ENCODE results near the gene FOXN3.
"Not testable (repeated sequence)": the region's sequence is repeated elsewhere in the genome, so short reads cannot be mapped to it uniquely, and the experiment has no call there.

Gene FOXN3

DNA sequence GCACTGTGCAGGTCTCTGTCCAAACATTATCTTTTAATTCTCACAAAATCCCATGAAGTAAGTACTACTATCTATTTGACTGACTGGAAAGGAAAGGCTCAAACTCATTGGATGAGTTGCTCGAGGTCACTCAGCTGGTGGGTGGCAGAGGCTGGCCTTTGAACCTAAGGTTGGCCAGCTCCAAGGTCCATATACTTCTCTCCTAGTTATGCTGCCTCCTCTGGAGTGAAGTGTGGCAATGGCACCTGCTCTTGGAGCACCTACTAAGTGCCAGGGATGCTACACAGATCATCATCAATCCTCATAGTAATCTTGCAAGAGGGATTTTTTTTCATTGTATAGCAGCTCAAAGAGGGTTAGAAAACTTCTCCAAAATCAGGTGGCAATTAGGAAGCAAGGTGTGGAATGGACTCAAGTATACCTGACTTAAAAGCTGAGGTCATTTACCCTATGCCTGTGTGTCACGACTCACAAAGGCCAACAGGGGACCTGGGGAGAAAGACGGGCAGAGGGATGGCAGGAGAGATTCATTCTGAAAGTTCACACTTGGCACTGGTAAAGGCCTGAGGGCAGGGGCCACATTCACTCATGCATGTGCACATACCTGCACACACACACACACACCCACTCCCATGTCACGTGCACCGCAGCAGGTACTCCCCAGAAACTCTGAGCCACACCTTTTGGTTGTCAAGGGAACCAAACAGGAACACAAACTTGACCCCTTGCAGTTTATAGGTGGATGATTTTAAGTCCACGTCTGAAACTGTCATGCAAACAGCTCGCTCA is 146.4 kb downstream of the FOXN3 start:
- DNase-seq, result no peak

DNA sequence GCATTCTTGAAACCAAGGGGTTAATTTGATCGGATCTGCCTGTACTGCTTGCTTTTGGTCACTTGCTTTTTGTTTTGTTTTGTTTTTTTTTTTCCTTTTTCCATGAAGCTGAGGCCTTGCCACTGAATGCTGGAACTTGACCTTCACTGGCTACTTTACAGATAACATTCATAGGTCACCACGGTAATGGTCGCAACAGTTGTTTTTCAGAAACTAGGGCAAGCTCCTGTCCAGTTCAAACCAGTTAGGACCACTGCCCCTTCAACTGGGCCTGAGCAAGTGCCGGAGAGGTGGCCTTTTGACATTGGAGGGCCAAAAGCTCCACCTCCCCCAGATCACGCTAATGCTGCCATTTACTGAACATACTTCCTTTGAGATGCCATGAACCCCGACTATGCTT is 147.6 kb downstream of the FOXN3 start:
- DNase-seq, result no peak

DNA sequence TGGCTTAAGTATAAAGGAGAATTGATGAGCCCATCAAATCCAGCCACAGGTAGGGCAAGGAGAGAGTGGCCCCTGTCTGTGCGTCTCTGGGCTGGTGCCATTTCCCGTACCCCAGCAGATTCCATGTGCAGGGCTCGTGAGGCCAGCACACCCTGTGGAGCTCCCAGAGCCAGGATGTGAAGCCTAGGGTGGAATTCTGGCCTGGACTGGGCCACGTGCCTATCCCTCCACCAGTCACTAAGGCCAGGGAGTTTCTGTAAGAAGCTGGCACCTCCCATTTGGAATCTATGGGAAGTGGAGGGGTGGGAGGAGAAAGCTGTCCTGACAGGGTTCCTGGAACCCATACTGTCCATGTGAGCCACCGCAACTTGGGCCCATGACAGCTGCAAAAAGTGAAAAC is 148.5 kb downstream of the FOXN3 start:
- no peak for DNase-seq

GRCh38 chr14:89267656-89268055 is 149.4 kb downstream of the FOXN3 start:
- no peak for DNase-seq

- DNase-seq, result no peak
These were observed 149.9 kb downstream of the FOXN3 start for GRCh38 chr14:89267163-89267562.

- DNase-seq, result no peak
These were observed 150.3 kb downstream of the FOXN3 start for GRCh38 chr14:89266754-89267153.

GRCh38 chr14:89265234-89265633 is 151.8 kb downstream of the FOXN3 start:
- no peak for DNase-seq

DNA sequence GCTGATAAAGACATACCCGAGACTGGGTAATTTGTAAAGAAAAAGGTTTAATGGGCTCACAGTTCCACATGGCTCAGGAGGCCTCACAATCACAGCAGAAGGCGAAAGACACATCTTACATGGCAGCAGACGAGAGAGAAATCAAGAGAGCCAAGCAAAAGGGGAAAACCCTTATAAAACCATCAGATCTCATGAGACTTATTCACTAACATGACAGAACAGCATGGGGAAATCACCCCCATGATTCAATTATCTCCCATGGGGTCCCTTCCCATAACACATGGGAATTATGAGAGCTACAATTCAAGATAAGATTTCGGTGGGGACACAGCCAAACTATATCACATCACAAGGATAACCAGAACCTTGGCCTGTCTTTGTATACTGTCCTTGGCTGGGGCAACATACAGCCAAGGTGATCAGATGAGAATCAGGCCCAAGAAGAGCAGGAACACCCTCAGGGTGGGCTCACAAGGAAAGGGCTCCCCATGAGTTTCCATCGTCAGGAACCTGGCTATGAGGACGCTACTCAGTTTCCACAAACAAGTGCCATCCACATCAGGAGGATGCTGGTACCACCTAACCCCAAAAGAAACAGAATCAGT is 152.7 kb downstream of the FOXN3 start:
- no peak for DNase-seq

GRCh38 chr14:89262041-89262440 is 155.0 kb downstream of the FOXN3 start:
- DNase-seq, result no peak

DNA sequence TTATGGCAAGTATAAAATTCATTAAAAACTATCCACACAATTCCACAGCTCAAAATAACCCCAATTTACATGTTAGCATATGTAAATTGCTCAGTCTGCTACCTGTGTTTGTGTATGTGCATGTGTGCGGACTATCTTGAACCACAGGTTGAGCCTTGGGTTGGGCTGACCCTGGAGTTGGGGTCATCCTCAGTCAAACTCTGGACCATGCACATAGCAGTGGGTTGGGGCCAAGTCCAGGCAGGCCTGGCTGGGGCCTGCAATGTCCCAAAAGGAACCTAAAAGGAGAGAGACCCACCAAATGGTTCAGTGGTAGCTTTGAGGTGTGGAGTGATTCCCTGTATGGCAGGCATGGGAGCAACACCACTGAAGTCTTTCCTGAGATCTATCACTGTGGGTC is 156.1 kb downstream of the FOXN3 start:
- no peak for DNase-seq

- DNase-seq, result no peak
These were observed 157.0 kb downstream of the FOXN3 start for GRCh38 chr14:89259951-89260609.

DNA sequence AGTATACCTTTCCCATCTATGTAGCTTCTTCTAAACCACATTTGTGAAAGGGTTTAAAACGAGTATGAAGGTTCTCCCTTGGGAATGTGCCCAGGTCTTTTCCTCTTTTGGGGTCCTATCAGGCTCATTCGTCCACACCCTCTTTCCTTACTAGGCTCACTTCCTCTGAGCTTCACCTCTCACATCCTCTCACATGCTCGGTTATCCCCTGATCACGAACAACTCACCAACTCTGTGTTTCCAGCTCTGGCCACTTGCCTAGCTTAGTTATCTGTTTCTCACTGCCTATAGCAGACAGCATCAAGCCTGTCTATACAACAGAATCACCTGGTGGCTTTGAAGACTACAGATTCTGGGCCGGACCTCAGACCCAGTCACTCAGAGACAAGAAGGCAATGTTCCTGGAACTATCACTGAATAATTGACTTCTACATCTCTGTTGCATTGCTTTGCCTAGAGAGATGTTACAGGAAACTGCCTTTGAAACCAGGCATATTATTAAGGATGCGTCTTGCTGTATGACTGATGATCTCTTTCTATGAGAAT is 158.2 kb downstream of the FOXN3 start:
- DNase-seq, result no peak

DNA sequence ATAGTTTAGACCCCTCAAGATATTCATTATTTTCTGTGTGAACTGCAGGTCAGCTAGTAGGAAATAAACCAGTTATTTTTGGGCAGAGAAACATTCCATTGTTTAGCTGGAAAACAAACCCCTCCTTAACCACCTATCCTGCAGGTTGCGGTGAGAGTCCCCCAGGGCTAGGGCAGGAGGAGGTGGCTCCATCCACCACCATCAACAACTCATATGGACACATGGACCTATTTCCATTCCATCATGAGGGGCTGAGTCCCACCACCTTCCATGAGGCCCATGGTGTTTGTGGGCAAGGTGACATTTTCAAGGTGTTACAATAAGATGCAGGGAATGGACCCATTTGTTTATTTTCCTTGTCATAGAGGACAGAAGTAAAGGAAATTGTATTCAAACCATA is 160.1 kb downstream of the FOXN3 start:
- no peak for DNase-seq

- DNase-seq, result no peak
These were observed 160.8 kb downstream of the FOXN3 start for GRCh38 chr14:89256283-89256682.

- DNase-seq, result no peak
These were observed 161.2 kb downstream of the FOXN3 start for GRCh38 chr14:89255852-89256251.

DNA sequence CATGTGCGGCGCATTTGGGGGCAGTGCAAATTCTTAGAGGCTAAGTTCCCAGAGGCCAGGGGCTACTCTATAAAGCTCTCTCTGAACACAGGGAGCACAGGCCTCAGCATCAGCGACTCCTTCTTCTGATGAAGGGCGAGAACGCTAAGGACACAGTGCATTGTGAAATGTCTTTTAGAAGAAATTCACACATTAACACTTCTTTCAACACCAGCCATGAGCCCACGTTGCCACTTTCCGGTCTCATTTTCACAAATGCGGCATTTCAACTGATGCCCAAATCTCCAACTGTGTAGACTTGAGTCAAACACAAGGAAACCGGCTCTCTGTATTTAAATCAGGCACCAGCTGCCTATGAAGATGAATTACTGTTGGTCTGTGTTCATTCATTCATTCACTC is 162.0 kb downstream of the FOXN3 start:
- no peak for DNase-seq

- DNase-seq, result peak; percentile 90
These were observed 162.7 kb downstream of the FOXN3 start for GRCh38 chr14:89254166-89254909.

GRCh38 chr14:89252887-89253532 is 164.0 kb downstream of the FOXN3 start:
- no peak for DNase-seq

DNA sequence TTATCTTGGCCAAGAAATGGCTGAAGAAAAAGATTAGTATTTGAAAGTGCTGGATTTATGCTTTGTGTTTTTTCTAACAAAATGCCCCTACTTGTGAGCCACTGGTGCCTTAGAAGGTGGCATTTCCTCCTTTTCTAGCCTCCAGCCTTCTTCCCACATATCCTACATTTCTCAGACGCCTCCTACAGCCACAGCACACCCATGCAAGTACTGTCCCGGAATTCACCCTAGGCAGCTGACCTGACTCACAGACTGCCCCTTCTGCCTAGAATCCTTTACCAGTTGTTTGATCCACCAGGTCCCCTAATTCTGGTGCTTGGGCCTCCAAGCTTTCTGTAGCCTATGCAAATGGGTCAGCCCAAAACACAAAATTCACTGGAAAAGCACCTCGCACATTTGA is 166.0 kb downstream of the FOXN3 start:
- no peak for DNase-seq

DNA sequence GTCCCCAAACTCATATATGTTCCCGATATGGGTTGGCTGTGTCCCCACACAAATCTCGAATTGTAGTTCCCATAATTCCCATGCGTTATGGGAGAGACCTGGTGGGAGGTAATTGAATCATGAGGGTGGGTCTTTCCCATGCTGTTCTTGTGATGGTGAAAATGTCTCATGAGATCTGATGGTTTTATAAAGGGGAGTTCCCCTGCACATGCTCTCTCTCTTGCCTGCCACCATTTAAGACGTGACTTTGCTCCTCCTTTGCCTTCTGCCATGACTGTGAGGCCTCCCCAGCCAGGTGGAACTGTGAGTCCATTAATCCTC is 166.4 kb downstream of the FOXN3 start:
- DNase-seq, result not testable (repeated sequence)

- DNase-seq, result no peak
These were observed 166.9 kb downstream of the FOXN3 start for GRCh38 chr14:89249972-89250654.

GRCh38 chr14:89249065-89249695 is 167.9 kb downstream of the FOXN3 start:
- DNase-seq, result no peak
